GM18861 (cell line): ENCODE data around the gene CCDC18.
"Not testable (repeated sequence)": the region's sequence is repeated elsewhere in the genome, so short reads cannot be mapped to it uniquely, and the experiment has no call there.

ENCODE experiments used
- ATAC-seq: cut with Tn5 transposase; IDR thresholded peaks from one replicate; pipeline ENCODE4 v1.9.1; 2021; ENCODE audit not compliant: unreplicated experiment

CCDC18 gene

DNA sequence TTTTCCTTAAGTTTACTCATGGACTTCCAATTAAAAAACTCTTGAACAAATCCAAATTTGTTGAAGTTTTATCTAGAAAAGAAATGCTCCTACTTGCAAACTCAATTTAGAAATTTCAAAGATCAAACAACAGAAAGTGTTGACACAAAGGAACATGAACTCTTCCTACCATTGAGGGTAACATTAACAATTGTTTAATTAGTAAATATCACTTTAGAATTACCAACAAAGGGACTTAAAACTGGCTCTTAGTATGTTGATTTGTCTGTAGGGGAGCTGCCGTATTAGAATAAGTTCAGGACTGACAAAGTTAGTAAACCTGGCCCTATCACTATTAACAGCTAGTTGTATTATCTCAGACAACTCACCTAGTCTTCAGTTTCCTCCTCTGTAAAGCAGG is 57.9 kb downstream of the CCDC18 start:
- no peak for ATAC-seq

DNA sequence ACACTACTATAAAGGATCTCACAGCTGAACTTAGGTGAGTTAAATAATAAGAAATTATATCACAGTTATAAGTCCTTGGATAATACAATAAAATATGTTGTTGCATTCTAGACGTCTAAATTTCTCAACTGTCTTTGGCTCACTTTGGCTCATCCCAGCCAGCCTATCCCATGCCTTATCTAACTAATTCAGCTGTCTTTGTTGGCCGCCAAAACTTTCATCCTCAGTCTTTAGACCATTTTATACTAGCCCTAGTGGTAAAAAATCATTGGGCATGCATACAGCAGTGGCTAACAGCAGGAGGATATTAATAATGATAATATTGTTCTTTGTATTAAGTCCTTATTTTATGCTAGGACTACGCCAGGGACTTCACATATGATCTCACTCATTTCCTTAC is 59.3 kb downstream of the CCDC18 start:
- no peak for ATAC-seq

DNA sequence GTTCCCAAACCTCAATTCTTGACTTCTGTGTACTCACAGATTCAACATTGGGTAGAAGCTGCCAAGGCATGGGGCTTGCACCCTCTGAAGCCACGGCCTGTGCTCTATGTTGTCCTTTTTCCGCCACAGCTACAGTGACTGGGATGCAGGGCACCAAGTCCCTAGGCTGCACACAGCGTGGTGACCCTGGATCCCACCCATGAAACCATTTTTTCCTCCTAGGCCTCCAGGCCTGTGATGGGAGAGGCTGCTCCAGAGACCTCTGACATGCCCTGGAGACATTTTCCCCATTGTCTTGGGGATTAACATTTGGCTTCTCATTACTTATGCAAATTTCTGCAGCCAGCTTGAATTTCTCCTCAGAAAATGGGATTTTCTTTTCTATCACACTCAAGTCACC is 62.7 kb downstream of the CCDC18 start:
- not testable (repeated sequence) for ATAC-seq

DNA sequence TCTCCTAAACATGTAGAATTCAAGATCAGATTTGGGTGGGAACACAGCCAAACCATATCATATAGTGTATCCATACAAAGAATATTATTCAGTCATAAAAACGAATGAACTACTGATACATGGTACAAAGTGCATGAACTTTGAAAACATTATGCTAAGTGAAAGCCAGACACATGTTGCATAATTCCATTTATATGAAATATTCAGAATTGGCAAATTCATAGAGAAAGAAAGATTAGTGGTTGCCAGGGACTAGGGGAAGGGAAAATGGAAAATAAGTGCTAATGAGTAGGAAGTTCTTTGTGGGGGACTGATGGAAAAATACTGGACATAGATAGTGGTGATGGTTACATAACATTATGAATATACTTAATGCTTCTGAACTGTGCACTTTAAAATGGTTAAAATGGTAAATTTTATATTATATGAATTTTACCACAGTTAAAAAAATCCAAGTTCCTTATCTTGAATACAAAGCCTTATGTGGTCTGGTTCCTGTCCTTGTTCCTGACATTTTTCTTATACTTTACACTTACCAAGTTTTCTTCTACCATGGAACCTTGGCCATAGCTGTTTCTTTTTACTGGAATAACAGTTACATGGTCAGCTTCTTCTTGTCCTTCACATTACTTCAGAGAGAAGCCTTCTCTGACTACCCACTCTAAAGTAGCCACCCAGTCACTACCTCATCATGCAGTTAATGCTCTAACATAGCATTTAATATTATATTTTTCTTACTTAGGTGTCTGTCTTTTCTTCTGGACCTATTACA is 64.0 kb downstream of the CCDC18 start:
- ATAC-seq: no peak

DNA sequence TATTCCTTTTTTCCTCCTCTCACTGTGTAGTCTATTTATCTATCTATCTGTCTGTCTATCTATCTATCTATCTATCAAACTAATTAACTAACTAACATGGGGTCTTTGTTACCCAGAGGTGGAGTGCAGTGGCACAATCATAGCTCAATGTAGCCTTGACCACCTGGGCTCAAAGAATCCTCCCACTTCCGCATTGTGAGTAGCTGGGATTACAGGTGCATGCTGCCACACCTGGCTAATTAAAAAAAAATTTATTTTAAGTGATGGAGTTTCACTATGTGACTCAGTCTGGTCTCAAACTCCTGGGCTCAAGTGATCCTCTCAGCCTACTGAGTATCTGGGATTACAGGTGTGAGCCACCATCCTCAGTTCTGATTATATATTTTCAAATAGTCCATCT is 71.4 kb downstream of the CCDC18 start:
- ATAC-seq: no peak

DNA sequence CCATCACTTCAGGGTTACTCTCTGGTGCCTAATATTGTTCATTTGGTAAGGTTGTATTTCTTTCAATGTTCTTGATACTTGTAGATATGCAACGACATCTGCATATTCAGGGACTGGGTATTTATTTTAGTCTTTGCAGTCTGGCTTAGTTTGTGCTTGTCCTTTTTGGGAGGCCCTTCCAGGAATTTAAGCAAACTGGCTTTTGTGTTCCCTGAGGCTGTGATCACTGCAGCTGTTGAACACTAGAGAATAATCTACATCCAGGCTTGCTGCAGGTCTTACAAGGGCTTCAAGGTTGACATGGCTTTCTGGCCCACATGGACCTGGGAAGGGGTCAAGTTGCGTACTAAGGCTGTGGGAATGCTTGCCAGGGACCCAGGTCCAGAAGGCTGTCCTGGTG is 72.1 kb downstream of the CCDC18 start:
- ATAC-seq: no peak

DNA sequence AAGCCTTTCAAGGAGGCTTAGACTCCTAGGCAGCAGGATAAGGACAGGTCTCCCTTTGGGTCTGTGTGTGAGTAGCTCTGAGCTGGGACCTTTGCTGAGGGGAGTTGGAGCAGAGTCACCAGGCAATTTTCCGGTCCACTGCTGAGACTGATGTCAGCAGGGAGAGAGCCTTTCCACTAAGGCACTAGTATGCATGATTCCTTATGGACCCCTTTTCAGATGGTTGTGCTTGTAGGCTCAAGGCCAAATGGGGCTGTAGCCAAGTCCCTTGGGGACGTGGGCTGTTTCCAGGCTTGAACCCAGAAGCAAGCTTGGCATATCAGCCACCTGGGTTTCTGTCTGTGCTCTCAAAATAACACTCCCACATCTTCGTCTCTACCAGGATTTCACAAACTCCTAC is 73.0 kb downstream of the CCDC18 start:
- no peak for ATAC-seq

DNA sequence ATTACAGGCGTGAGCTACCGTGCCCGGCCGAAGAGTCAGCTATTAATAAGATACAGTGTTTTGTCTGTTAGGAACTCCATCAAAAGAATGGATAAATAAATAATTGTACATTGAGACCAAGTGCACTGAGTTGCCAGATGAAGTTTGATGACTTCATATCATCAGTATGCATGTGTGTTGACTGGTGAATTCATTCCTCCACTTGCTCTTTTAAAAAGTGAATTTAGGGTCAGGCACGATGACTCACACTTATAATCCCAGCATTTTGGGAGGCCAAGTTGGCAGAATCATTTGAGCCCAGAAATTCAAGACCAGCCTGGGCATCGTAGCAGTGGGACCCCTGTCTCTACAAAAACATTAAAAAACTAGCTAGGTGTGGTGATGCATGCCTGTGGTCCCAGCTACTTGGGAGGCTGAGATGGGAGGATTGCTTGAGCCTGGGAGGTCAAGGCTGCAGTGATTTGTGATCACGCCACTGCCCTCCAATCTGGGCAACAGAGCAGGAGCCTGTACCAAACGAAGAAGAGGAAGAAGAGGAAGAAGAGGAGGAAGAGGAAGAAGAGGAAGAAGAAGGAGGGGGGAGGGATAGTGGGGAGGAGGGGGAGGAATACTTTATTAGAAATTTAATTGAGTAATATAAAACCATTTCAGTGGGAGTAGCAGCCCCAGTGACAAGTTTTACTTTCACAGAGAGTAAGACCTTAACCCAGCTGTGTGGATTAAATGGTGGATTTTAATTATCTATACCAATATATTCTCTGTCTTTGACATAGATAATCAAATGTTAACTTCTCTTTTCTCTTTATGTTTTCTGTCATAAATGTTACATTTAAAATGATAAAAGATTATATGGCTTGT is 74.9 kb downstream of the CCDC18 start:
- ATAC-seq: no peak

DNA sequence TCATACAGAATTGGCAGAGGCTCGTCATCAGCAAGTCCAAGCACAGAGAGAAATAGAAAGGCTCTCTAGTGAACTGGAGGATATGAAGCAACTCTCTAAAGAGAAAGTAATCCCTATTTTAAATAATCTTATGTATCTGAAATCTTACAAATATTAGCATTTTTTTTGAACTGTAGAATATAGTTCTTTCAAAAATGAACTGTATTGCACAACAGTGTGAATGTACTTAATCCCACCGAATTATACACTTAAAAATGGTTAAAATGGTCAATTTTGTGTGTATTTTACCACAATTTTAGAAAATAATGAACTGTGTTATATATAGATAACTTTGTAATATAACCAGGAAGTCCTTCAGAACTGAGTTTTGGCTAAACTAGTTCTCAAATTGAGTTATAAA is 75.9 kb downstream of the CCDC18 start:
- ATAC-seq: no peak

DNA sequence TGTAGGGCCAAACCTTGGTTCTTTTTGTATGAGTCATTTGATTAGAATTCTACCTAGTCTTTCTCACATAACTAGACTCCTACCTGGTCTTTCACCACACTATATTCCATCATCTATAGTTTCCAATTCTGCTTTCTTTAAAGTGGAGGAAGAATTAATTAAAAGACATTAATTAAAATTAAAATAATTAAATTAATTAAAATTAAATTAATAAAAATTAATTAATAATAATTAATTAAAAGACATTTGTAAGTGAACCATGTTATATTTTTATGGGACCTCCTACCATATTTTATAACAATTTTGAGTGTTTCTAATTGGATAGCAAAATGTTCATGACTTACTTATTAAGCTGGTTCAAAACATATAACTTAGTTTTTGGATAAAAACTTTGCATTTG is 77.4 kb downstream of the CCDC18 start:
- no peak for ATAC-seq

DNA sequence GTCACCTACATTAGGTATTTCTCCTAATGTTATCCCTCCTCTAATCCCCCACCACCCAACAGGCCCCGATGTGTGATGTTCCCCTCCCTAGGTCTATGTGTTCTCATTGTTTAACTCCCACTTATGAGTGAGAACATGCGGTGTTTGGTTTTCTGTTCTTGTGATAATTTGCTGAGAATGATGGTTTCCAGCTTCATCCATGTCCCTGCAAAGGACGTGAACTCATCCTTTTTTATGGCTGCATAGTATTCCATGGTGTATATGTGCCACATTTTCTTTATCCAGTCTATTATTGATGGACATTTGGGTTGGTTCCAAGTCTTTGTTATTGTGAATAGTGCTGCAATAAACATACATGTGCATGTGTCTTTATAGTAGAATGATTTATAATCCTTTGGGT is 80.2 kb downstream of the CCDC18 start:
- ATAC-seq: not testable (repeated sequence)

DNA sequence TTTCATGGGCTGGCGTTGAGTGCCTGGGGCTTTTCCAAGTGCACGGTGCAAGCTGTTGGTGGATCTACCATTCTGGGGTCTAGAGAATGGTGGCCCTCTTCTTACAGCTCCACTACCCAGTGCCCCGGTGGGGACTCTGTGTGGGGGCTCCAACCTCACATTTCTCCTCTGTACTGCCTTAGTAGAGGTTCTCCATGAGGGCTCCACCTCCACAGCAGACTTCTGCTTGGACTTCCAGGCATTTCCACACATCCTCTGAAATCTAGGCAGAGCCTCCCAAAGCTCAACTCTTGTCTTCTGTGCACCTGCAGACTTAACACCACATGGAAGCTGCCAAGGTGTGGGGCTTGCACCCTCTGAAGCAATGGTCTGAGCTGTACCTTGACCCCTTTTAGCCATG is 82.1 kb downstream of the CCDC18 start:
- no peak for ATAC-seq

DNA sequence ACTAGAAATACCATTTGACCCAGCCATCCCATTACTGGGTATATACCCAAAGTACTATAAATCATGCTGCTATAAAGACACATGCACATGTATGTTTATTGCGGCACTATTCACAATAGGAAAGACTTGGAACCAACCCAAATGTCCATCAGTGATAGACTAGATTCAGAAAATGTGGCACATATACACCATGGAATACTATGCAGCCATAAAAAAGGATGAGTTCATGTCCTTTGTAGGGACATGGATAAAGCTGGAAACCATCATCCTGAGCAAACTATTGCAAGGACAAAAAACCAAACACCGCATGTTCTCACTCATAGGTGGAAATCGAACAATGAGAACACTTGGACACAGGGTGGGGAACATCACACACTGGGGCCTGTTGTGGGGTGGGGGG is 88.4 kb downstream of the CCDC18 start:
- not testable (repeated sequence) for ATAC-seq

DNA sequence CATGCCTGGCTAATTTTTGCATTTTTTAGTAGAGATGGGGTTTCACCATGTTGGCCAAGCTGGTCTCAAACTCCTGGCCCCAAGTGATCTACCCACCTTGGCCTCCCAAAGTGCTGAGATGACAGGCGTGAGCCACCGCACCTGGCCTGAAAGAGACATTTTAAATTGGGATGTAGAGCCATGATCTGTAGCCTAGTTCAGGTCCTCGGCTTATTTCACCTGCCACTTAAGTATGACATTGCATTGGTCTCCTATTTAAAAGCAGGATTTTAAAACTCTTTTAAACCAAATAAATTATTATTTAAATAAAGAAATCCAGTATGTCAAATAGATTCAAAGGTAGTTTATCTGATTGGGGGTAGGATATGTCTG is 94.7 kb downstream of the CCDC18 start:
- ATAC-seq: not testable (repeated sequence)

DNA sequence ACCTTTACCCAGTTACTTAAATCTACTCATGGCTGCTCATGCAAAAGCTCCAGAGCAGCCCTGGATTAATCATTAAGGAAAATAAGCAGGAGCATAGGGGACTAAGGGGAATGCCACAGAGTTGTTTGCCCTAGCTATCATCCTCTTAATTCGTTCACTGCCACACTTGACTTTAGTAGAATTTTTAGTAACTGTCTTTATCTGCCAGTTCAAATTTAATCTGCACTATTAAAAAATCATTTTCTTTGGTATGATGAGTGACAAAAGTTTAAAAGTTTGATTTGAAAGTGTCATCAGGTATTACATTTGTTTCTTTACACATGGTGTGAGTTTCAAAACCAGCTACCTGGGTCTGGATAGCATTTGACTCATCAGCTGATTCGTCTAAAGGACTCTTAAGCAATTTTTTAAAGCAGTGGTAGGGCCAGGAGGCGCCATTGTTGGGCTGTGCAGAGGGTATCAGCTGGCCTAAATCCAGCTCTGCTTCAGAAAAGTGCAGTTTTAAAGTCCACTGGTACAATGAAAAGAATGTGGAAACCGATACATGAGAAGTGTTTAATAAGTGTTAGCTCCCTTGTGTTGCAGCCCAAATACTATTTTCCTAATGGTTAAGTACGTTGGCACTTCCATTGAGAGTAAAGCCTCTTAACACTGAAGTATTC is 95.2 kb downstream of the CCDC18 start:
- ATAC-seq: no peak

DNA sequence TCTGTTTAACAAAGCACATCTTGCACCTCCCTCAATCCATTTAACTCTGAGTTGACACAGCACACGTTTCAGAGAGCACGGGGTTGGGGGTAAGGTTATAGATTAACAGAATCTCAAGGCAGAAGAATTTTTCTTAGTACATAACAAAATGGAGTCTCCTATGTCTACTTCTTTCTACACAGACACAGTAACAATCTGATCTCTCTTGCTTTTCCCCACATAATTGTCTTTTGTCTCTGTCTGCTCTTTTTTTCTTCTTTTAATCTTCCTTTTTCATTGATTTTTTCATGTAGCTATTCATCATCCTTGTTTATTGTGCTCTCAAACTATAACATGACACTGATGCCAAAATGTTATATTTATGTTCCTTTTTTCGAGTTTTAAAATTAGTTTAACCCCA is 97.0 kb downstream of the CCDC18 start:
- not testable (repeated sequence) for ATAC-seq

DNA sequence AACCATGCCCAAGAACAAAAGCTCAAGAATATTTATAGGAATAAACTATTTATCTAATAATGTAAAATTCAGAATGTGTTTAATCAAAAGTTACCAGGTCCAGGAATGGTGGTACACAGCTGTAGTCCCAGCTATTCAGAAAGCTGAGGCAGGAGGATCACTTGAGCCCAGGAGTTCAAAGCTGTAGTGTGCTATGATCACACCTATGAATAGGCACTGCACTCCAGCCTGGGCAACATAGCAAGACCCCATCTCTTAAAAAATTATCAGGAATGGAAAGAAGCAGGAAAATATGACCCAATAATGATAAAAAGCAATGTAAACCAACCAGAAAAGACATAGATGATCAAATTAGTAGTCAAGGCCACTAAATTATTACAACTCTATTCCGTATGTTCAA is 103.0 kb downstream of the CCDC18 start:
- no peak for ATAC-seq

DNA sequence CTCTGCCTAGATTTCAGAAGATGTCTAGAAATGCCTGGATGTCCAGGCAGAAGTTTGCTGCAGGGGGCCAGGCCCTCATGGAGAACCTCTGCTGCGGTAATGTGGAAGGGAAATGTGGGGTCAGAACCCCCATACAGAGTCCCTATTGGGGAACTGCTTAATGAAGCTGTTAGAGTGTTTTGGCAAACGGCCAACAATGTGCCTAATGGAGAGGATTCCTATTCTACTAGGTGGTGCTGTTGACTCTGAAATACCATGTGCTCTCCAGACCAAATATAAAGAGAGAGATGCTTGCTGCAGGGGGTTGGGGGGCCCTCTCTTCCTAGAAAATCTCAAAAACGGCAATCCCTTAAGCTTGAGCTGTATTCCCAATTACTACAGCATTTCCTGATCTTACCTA is 108.0 kb downstream of the CCDC18 start:
- ATAC-seq: no peak

DNA sequence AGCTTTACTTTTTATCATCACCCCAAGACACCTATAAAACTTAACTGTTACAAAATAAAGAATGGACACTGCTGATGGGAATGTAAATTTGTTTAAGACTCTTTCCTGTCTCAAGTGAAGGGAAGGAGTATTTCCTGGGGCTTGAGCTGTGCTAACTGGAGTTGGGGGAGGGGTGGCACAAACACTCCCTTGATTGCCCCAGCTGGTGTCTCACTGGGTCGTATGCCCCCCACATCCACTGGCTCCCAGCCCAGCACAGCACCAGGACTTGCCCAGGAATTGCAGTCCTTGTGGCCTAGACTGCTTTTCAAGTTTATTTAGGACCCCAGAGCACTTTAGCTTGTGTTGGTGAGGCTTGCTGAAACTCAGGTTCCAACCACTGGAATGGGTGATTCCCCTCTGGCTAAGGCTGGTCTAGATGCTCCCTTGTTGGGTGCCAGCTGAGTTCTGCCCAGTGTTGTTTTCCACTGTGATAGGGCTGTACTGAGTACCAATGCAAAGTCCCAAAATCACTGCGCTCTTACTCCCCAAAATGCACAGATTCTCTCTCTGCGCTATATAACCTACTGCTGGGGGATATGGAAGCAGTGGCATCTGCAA is 116.1 kb downstream of the CCDC18 start:
- ATAC-seq: no peak

DNA sequence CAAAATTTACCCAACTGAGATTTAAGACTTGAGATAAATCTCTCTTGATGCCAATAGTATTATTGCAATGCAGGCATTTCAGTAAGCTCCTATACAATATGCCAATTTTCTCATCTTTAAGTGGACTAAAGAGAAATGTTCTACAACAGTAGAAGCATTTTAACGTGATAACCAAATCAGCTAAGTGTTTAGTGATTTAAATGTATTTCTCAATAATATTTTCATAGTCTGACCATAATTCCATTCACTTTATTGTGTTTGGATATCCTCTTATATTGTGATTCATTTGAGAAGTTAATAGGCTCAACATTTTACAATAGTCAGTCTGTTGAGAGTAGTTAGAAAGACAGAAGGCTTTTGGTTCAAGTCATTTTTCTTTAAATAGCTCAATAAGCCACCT is 120.6 kb downstream of the CCDC18 start:
- ATAC-seq: no peak

DNA sequence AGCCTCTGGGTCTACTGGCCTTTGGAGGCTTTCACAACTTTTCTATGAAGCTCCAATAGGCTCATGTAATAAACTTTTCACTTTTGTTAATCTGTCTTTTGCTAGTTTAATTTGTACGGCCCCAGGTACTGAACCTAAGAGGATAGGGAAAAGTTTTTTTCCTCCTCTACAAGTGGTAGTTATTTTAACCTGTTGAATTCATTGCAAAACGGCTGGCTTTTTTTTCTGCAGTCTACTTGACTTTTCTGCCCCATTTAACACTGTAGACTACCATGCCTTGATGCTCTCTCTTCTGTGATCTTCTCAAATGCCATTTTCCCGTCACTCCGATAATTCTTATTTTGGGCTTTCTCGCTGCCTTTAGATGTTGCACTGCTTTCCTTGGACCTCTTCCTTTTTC is 121.6 kb downstream of the CCDC18 start:
- no peak for ATAC-seq
